SK-N-SH (cell line): ENCODE measurements around the gene TPH1.

ENCODE experiments used
- CHD2 ChIP-seq: fragments of 150-350 bp; IDR thresholded peaks from 2 replicates; pipeline ENCODE4 v1.6.1; 2018; ENCODE audit warnings: low read length; ENCODE audit not compliant: partially characterized antibody
- JUND ChIP-seq: IDR thresholded peaks from 2 replicates; pipeline ENCODE4 v1.4.0; 2012
- MEF2A ChIP-seq: IDR thresholded peaks from 2 replicates; pipeline ENCODE4 v1.4.0; 2012; ENCODE audit warnings: low read depth, borderline replicate concordance
- RAD21 ChIP-seq: IDR thresholded peaks from 2 replicates; pipeline ENCODE4 v1.6.1; 2012; ENCODE audit warnings: mild to moderate bottlenecking, low read length
- RCOR1 ChIP-seq: fragments of 150-350 bp; IDR thresholded peaks from 2 replicates; pipeline ENCODE4 v1.6.1; 2017; ENCODE audit warnings: antibody characterized with exemption, low read length
- SMC3 ChIP-seq: IDR thresholded peaks from 2 replicates; pipeline ENCODE4 v1.6.1; 2012; ENCODE audit warnings: low read depth, low read length, improper control_type of control experiment
- YY1 ChIP-seq: IDR thresholded peaks from 2 replicates; pipeline ENCODE4 v1.4.0; 2012; ENCODE audit warnings: low read depth, mild to moderate bottlenecking
- TF ChIP-seq, protein P1 (sequence below): fragments of 200-600 bp; sonication (generic); IDR thresholded peaks from 2 replicates; pipeline ENCODE4 v1.6.1; 2017; ENCODE audit warnings: antibody characterized with exemption, mild to moderate bottlenecking, moderate library complexity

DNA sequence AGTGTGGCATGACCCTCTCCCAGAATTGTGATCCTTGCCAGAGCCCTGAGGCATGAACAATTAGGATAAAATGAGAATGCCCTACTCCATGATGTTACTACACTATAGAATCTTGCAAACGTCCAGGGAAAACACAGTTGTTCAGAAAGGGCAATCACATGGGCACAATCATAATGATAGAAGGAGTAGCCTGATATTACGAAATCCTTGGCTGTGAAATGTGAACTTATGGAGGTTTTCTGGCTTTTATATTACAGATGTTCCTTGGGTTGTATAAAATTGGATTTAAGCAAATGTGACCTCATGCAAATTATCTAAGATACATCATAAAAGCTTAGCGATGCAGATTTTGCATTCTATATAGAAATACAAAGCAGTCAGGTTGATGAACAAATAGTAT, 29.4 kb upstream of the TPH1 start:
- TF ChIP-seq SMC3 (no peak), JUND (no peak), RAD21 (no peak), YY1 (no peak), RCOR1 (no peak), CHD2 (no peak), MEF2A (no peak)
- TF ChIP-seq, protein P1, sequence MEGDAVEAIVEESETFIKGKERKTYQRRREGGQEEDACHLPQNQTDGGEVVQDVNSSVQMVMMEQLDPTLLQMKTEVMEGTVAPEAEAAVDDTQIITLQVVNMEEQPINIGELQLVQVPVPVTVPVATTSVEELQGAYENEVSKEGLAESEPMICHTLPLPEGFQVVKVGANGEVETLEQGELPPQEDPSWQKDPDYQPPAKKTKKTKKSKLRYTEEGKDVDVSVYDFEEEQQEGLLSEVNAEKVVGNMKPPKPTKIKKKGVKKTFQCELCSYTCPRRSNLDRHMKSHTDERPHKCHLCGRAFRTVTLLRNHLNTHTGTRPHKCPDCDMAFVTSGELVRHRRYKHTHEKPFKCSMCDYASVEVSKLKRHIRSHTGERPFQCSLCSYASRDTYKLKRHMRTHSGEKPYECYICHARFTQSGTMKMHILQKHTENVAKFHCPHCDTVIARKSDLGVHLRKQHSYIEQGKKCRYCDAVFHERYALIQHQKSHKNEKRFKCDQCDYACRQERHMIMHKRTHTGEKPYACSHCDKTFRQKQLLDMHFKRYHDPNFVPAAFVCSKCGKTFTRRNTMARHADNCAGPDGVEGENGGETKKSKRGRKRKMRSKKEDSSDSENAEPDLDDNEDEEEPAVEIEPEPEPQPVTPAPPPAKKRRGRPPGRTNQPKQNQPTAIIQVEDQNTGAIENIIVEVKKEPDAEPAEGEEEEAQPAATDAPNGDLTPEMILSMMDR, result no peak
